HG03439 (cell line): Measurements from ENCODE around the gene MCOLN2.
A peak's percentile ranks its signal among the peaks of the same experiment; 100 is the strongest.
"Not testable (repeated sequence)": the region's sequence is repeated elsewhere in the genome, so short reads cannot be mapped to it uniquely, and the experiment has no call there.

Experiments used
- ATAC-seq: cut with Tn5 transposase; IDR thresholded peaks from one replicate; pipeline ENCODE4 v1.9.1; 2021; ENCODE audit warnings: mild to moderate bottlenecking, moderate library complexity; ENCODE audit not compliant: unreplicated experiment

The MCOLN2 gene

DNA sequence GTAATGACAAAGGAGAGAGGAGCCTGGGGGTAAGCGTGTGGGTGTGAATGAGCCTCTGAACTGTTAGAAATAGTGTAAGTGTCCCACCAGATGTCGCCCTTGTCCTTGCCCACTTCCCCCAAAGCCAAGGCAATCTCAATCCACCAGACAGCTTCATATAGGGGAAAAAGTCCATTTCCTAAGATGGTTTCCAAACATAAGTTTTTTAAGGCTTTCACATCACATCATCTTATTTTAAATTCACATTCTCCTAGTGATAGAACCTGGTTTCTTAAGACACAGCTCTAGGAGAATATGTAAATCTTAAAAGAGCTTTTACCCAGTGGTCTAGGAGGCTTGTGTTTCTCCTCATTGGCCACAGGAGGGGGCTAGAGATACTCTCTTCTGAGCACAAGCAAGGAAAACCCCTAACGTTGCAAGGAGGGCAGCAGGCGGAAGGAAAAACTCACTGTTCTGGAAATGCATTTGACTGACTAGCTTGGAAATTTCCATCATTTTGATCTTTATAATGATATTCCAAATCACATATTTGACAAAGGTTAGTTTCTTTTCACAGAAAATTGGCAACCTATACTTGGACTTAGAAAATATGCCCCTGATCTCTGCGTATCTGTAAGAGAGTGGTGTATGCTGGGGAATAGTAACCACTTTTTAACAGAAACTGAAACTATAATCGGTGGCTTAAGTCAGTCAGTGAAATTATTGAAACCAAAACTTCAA is 52.0 kb downstream of the MCOLN2 start:
- peak; percentile 91 for ATAC-seq

DNA sequence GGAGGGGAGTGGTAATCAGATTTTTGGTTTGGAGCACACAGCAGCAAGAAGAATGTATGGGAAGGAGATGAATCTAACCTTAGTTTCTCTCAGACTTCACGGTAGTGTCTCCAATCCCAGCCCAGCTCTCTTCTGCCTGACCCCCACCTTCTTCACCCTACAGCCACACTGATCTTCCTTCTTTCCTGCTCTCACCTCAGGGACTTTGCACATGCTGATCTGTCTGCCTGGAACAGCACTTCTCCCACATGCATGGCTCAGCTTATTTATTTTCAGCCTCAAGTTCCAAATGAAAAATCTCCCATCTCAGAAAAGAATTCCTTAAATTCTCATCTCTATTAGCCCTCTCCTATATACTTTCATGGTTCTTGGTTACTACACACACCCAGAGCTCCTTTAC is 55.1 kb downstream of the MCOLN2 start:
- no peak for ATAC-seq

DNA sequence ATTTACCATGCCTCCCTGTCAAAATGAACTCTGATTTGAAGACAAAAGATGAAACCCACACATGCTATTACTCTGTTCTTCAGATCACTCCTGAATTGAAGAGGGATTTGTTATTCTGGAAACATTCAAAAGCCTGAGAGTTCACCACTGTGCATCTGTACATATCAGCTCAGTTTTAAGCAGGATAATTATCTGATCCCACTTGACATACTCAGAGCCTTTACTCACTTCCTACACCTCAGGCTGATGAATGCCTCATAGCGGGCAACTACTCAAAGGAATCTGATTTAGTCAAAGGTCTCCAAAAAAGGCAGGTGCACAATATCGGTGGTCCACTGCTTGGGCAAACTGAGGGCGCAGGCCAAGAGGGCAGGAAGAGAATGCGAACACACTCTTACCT is 56.4 kb downstream of the MCOLN2 start:
- no peak for ATAC-seq

DNA sequence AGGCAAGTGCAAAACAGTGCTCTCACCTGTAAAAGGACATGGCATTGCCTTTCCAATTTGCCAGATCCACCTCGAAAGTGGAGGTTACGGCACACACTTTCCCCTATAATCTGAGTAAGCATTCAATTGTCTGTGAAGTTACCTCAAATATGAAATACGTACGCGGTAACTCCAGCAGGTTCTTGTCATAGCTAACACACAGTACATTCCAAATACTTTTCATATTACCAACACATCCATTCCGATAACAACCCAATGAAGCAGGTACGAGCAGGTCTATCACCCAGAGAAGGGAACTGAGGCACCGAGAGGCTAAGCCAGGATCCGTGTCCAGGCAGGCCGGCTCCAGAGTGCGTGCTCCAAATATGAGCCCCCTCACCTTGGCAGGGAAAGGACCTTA is 57.2 kb downstream of the MCOLN2 start:
- ATAC-seq: no peak

DNA sequence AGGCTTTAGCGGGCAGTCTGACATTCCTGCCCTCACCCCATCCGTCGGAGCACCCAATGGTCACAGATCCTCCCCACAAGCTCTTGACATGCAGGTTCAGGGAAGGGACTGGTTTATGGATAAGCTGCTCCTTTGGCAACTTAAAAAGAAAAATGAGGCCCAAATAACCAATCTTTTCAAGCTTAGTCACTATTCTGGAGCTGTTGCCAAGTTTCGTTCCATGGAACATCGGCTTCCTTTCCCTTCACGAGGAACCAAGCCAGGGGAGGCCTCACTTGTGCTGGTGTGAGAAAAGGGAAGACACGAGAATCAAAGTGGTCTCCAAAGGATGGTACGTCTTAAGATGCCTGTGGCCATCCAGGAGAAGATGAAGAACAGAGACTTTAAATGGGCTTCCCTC is 57.8 kb downstream of the MCOLN2 start:
- ATAC-seq: no peak

DNA sequence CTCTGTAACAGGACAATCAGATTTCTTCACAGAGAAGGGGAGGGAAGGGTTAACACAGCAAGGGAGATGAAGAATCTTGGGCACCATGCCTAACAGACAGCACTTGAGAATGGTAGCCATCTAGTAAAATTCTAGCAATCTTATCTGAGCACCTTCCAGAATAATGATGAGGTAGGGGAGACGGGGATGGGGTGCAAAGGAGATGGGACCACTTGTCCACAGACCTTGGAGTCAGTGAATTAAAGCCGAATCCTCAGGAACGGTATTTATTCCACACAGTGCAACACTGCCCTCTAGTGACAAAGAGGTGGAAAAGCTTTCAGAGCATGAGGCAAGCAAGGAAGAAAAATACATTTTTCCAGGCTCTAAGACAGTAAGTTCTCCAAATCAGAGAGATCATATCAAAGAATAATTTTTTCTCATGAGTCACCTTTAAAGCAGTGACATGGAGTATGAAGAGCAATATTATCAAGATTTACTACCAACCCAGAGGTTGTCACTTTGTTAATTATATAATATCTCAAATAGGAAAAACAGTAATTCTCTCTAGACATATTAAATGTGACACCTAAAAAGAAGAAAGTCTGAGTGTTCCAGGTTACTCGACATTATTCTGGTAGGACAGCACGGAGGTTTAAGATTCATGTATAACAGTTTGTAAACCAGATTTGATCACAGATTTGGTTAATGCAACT is 60.6 kb downstream of the MCOLN2 start:
- ATAC-seq: no peak

DNA sequence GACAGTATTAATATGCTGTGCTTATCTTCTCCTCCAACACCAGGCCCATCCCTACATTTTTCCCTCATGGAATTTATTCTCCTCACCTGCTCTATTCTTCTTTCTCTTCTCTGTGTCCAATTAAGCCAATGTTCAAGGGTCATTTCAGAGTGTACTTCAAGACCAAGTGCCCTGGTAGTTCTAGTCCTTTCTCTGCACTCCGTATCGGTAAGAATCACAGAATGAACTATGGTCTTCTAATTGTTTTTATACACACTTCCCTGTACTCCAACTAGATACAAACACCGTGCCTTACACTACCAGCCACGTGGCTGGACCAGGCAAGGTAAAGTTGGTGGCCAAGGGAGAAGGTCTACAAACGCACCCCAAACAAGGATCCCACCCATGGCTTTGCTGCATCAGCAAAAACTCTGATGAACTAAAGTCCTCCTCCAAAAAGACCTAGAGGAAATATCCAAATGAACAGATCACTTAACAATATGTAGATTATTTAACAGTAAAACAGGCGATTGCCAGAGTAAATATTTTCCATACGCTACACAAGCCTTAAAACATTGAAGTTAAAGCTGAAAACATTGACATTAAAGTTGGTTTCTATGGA is 63.8 kb downstream of the MCOLN2 start:
- no peak for ATAC-seq

DNA sequence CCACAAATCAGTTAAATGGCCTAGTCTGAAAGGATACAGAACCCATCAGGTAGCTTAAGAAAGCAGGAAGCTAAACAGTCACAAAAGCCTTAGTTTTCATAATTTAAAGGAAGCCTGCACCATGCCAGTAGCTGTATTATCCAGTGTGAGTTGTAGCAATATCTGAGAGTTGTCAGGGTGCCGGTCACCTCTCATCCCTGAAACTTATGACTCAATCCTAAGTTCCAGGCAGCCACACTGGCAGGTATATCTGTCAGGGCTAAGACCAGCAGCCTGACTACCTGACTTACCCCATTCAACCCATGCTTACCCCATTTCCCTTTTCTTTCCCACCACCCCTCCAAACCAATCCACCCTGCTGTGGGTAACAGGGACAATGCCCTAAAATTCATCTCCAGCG is 66.1 kb downstream of the MCOLN2 start:
- no peak for ATAC-seq

DNA sequence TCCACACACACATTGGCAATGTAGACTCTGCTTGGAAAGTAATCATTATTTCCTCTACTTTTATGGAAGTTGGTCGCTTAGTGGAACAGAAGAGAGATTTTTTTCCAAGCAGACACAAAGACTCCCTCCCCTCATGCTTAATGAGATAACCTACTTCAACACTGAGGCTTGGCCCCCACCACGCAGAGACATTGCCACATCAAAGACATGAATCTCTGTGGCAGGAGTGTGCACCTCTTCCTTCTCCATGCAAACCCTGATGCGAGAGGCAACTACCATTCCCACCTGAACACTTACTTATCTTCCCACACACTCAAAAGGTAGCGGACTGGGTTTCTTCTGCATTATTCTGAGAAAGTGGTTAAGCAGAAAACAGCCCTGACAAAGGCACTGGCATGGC is 66.6 kb downstream of the MCOLN2 start:
- ATAC-seq: no peak

DNA sequence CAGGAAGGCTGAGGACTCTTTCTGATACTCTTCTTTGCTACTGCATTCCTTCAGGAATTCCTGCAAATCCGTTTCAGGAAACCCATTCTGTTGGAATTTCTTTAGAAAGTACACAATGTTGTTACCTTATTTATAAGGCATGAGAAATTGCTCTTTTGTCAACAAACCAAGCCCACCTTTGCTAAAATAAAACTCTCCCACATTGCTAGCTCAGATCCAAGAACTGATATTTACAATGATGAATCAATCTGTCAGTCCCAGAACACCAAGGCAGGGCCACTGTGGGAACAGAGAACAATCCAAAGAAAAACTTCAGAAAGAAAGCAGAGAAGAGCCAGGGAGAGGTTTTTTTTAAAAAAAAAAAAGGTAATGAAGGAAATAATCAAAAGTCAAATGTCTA is 67.3 kb downstream of the MCOLN2 start:
- no peak for ATAC-seq

DNA sequence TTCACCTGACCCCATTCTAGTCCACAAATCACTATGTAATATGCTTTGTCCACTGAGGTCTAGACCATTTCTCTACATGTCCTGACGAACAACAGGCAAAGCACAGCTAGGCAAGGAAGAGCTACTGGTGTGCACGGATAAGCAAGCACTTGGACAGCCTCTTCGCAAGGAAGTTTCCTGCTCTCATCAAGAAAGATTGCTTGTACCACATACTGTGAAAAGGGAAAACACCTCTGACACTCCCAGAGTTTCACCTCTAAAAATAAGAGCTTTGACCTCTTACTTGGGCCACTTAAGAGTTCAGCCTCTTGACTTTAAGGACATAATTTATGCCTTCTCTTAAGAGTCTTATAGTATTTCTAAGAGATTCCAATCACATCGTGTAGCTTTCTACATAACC is 67.9 kb downstream of the MCOLN2 start:
- no peak for ATAC-seq

DNA sequence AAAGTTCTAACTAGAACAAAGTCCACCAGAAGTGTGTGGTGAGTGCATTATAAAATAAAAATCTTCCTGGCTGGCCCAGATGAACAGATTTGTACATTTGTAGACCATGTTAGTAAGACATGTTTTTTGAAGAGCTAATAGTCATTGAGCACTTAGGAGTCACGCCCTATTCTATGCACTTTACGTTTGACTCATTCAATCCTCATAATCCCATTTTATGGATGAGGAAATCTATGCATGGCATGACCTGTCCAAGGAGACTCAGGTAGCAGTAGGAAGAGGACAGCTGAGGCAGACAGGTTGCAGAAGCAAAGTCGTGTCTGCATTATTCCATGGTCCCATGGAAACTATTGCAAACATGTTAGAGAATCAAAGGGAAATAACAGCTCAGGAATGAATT is 73.6 kb downstream of the MCOLN2 start:
- no peak for ATAC-seq

DNA sequence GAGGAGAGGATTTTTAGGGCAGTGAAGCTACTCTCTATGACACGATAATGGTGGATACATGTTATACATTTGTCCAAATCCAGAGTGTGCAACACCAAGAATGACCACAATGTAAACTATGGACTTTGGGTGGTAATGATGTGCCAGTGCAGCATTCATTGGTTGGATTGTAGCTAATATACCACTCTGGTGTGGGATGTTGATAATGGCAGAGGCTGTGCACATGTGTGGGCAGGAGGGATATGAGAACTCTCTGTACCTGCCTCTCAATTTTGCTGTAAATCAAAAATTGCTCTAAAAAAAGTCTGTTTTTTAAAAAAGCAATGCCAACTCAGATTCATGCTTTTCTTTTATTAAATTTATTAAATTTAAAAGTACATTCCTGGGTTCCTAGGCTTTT is 76.8 kb downstream of the MCOLN2 start:
- ATAC-seq: no peak

DNA sequence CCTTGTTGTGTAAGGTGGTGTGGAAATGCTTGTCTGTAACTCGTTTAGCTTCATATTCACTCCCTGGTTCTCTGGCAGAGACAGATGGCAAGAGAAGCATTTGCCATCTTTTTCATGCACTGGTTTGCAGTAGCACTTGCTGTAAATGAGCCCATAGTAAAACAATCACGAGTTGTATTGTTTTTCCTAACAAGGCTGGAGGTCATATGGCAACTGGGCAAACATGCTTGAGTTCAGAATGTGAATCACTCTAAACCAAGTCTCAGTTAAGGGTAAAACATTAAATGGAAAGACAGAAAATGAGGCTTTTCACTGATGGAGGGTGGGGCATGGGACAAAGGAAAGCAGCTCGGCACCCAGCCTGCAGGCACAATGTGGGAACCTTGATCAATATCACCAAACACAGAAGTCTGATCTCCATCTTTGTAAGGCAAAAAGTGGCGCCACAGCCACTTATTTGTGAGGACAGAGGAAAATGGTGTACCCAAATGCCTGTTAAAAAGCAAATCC is 77.4 kb downstream of the MCOLN2 start:
- ATAC-seq: no peak

DNA sequence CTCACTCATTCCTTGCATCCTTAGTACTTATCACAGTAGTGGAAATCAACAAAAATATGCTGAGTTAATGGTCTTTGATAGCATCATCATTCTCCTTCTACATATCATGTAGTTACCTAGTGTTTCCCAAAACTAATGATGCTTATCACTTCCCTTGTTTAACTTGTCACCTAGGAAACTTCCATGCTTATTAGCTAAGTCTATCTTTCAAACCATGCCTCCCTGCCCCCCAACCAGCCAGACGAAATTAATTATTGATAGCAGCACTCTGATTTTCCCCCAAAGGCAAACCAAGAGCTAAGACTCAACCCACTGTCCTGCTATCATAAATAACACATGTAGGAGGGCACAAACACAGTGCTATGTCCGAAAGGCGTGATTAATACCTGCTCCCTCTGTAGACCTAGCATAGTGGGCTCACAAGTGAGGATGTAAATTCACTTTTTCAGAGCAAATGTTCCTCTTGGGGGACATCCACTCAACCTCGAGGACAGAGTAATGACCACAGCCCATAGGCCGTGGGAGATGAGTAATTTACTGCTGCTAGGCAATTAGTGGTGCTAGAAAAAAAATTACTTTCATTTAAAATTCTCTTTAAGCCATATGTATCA is 78.1 kb downstream of the MCOLN2 start:
- no peak for ATAC-seq

DNA sequence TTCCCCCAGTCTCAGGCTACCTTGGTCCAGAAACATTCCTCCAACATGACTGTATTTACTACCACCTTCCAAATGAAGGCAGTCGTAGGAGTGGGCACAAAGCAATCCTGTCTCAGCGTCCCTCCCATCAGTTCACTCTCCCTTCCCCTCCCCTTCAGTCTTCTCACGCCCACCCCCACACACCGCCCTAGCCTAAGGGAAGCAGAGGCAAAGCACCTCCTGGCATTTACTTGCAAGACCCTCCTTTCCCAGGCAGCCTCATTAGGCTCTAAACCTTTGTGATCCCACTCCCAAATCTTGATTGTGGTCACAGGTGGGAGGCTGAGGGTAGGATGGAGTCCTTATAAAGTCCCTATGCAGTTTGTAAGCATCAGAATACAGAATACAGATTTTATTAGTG is 80.0 kb downstream of the MCOLN2 start:
- ATAC-seq: no peak

DNA sequence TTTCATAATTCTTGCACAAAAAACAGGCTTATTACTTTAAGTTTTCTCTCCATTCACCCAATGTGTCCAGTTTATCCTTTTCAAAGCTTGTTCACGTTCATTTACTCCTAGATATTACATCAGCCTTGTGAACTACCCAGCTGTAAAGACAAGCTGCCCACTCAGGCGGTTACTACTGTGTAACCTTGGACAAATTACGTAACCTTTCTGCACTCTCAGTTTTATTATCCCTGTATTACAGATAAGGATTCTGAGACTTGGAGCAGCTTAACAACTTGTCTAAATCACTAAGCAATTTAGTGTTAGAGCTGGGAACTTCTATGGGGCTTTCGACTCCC is 83.4 kb downstream of the MCOLN2 start:
- no peak for ATAC-seq

DNA sequence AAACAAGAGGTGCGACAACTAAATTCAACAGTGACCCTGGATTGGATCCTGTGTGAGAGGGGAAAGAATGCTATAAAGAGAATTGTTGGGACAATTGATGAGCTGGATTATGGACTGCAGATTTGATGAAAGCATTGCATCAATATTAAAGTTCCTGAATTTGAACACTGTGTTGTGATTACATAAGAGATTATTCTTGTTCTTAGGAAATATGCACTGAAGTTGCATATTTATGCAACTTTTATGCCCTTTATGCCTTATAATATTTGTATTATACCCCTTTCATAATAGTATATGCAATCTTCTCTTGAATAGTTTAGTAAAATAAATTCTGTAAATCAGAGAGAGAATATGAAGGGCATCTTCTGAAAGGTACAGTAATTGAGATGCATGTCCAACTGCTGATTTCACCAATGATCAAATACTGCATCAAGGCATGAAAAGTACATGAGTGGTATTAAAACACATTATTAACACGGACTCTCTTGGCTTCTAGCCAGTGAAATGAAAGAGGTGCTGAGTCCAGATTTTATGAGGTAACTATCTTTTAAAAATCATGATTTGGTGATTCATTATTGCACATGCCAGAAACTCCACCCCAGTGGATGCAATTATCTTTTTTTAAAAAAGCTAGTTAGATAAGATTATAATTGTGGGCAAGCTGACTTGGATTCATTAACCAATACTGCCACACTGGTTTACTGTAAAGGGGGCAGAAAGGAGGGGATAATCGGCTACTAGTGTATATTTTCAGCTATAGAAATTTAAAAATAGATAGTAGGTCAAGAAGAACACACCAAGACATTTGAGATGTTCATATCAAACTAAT is 84.0 kb downstream of the MCOLN2 start:
- ATAC-seq: no peak

DNA sequence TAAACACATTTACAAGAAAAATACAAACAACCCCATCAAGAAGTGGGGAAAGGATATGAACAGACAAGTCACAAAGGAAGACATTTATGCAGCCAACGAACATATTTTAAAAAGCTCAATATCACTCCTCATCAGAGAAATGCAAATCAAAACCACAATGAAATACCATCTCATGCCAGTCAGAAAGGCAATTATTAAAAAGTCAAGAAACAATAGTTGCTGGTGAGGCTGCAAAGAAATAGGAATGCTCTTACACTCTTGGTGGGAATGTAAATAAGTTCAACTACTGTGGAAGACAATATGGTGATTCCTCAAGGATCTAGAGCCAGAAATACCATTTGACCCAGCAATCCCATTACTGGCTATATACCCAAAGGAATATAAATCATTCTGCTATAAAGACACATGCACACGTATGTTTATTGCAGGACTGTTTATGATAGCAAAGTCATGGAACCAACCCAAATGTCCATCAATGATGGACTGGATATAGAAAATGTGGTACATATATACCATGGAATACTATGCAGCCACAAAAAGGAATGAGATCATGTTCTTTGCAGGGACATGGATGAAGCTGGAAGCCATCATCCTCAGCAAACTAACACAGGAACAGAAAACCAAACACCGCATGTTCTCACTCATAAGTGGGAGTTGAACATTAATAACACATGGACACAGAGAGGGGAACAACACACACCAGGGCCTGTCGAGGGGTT is 88.0 kb downstream of the MCOLN2 start:
- ATAC-seq: not testable (repeated sequence)

DNA sequence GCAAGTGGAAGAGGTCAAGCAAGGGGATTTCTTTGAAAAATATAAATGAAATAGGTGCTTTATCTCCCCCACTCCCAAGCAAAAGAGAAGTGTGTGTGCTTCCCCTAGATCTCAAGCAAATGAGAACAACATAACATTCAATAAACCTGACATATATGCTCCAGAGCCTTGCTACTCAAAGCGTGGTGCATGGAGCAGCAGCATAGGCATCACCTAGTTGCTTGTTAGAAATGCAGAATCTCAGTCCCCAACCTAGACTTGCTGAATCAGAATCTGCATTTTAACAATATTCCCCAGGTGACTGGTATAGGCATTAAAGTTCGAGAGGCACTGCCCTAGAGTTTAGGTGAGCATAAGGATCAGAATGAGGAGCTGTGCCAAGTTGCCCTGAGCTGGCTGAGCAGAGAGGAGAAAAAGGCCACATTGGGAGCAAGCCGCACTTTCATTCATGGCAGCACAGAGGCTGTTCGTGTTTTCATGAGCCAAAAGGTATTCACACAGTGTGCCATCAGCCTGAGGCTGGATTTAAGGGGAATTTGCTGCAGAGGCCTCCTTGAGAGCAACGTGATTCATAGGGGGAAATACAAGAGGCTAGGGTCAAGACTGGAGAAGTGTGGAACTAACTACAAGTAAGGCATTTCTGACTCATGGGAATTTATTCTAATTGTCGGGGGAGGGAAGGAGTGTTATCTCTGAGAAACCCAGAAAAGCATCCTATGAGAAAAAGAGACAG is 89.7 kb downstream of the MCOLN2 start:
- no peak for ATAC-seq
